H1 (cell line): ENCODE data around the gene TBC1D22A. TPM values are rescaled to one million over a fixed set of nuclear protein-coding genes. Genes with fewer than 3 reads are reported as not detected.

ENCODE experiments used
- CTCF ChIA-PET: fragments of 300-600 bp; sonication (Branson Sonifier 250); formaldehyde crosslinking; loops from one replicate; lab custom pipeline; 2021; ENCODE audit not compliant: partially characterized antibody; lab: Charles Lee
- POLR2A ChIA-PET: fragments of 300-600 bp; sonication (Branson Sonifier 250); formaldehyde crosslinking; loops from one replicate; lab custom pipeline; 2021; ENCODE audit warnings: inconsistent platforms; ENCODE audit not compliant: partially characterized antibody; lab: Charles Lee
- DNase-seq, 2 experiments: peaks; one replicate each; pipeline versions ENCODE4 v3.0.0 to v3.0.0-alpha.2; 2010 to 2022; ENCODE audit warnings: low spot score in 2 of 2, low read depth in 1 of 2, mixed read lengths in 1 of 2
- FAIRE-seq: peaks from 2 replicates; lab custom pipeline; 2011; peaks lifted over from hg19 to GRCh38; lab: Jason Lieb, UNC
- H2AFZ ChIP-seq: 2 replicates; pipeline ENCODE4 v1.8.1; 2012; ENCODE audit warnings: low read length, inconsistent platforms
- H2AK5ac ChIP-seq: 2 replicates; pipeline ENCODE4 v1.6.1; 2013; ENCODE audit warnings: low read depth, low read length
- H2BK120ac ChIP-seq: replicated peaks from 2 replicates; pipeline ENCODE3; 2013; ENCODE audit warnings: low read depth, low read length, inconsistent platforms
- H2BK12ac ChIP-seq: 2 replicates; pipeline ENCODE4 v1.6.1; 2013; ENCODE audit warnings: low read depth, low read length
- H2BK15ac ChIP-seq: 2 replicates; pipeline ENCODE4 v1.6.1; 2013; ENCODE audit warnings: low read length
- H2BK20ac ChIP-seq: 2 replicates; pipeline ENCODE4 v1.6.1; 2013; ENCODE audit warnings: low read length
- H2BK5ac ChIP-seq: 2 replicates; pipeline ENCODE4 v1.6.1; 2013; ENCODE audit warnings: low read depth, low read length
- H3K14ac ChIP-seq: 2 replicates; pipeline ENCODE4 v1.6.1; 2013; ENCODE audit warnings: inconsistent platforms; ENCODE audit not compliant: insufficient read length
- H3K18ac ChIP-seq: 2 replicates; pipeline ENCODE4 v1.6.1; 2013; ENCODE audit warnings: low read length; ENCODE audit errors: extremely low read depth
- H3K23ac ChIP-seq: 2 replicates; pipeline ENCODE4 v1.6.1; 2013; ENCODE audit warnings: inconsistent platforms; ENCODE audit not compliant: insufficient read length
- H3K23me2 ChIP-seq: 2 replicates; pipeline ENCODE4 v1.6.1; 2013; ENCODE audit warnings: low read depth, low read length
- H3K27ac ChIP-seq: 2 replicates; pipeline ENCODE4 v1.6.1; 2011; ENCODE audit warnings: low read depth, low read length, inconsistent platforms
- H3K27me3 ChIP-seq, 4 experiments: replicated peaks in 1 of 4; 1 replicate in 1 of 4; 2 replicates in 3 of 4; pipeline versions ENCODE4 v1.6.1 to v1.8.1; 2011 to 2013; ENCODE audit warnings: low read length in 3 of 4, mild to moderate bottlenecking in 3 of 4, inconsistent platforms in 2 of 4, mixed read lengths in 2 of 4, moderate library complexity in 1 of 4; ENCODE audit not compliant: control insufficient read depth in 3 of 4, insufficient read depth in 3 of 4; ENCODE audit errors: extremely low read depth in 1 of 4
- H3K36me3 ChIP-seq, 4 experiments: 2 replicates each; pipeline versions ENCODE4 v1.6.1 to v1.8.1; 2011 to 2013; ENCODE audit warnings: mild to moderate bottlenecking in 4 of 4, low read length in 3 of 4, moderate library complexity in 2 of 4, control low read depth in 1 of 4, inconsistent platforms in 1 of 4; ENCODE audit not compliant: insufficient read depth in 4 of 4, control insufficient read depth in 2 of 4
- H3K4ac ChIP-seq: replicated peaks from 2 replicates; pipeline ENCODE3; 2013; ENCODE audit warnings: low read length, low read depth, mixed read lengths, inconsistent platforms; ENCODE audit not compliant: insufficient read length
- H3K4me1 ChIP-seq, 4 experiments: replicated peaks in 1 of 4; 1 replicate in 1 of 4; 2 replicates in 3 of 4; pipeline versions ENCODE4 v1.6.1 to v1.8.1; 2011 to 2013; ENCODE audit warnings: low read length in 3 of 4, inconsistent platforms in 2 of 4, mixed read lengths in 1 of 4; ENCODE audit not compliant: insufficient read depth in 4 of 4, control insufficient read depth in 3 of 4
- H3K4me2 ChIP-seq, 2 experiments: 2 replicates each; pipeline versions ENCODE4 v1.6.1 to v1.8.1; 2011 to 2013; ENCODE audit warnings: low read depth in 2 of 2, low read length in 2 of 2, control low read depth in 1 of 2, inconsistent platforms in 1 of 2, mild to moderate bottlenecking in 1 of 2; ENCODE audit not compliant: insufficient read depth in 1 of 2
- H3K4me3 ChIP-seq, 4 experiments: fragments of 200-600, 300-600 bp in 1 of 4; sonication (generic), shearing (Covaris generic), sonication (Bioruptor Twin) in 1 of 4; 2 replicates each; pipeline versions ENCODE4 v1.5.1 to v1.8.1; 2011 to 2016; ENCODE audit warnings: low read length in 4 of 4, low read depth in 3 of 4, control low read depth in 2 of 4, inconsistent platforms in 2 of 4, mild to moderate bottlenecking in 2 of 4, mixed read lengths in 1 of 4, moderate library complexity in 1 of 4; ENCODE audit not compliant: insufficient read depth in 2 of 4; ENCODE audit errors: extremely low read depth in 1 of 4
- H3K56ac ChIP-seq: replicated peaks from 2 replicates; pipeline ENCODE3; 2013; ENCODE audit warnings: low read depth, mild to moderate bottlenecking, mixed read lengths, low read length, inconsistent platforms; ENCODE audit not compliant: insufficient read length
- H3K79me1 ChIP-seq: 2 replicates; pipeline ENCODE4 v1.6.1; 2013; ENCODE audit warnings: low read depth, low read length, control low read depth
- H3K79me2 ChIP-seq, 2 experiments: 2 replicates each; pipeline versions ENCODE4 v1.6.1 to v1.8.1; 2012 to 2013; ENCODE audit warnings: low read length in 2 of 2, mild to moderate bottlenecking in 2 of 2, inconsistent platforms in 1 of 2; ENCODE audit not compliant: insufficient read depth in 2 of 2, control insufficient read depth in 1 of 2
- H3K9ac ChIP-seq, 4 experiments: replicated peaks in 1 of 4; 1 replicate in 1 of 4; 2 replicates in 3 of 4; pipeline versions ENCODE4 v1.6.1 to v1.8.1; 2011 to 2013; ENCODE audit warnings: low read depth in 3 of 4, low read length in 3 of 4, control low read depth in 2 of 4, mild to moderate bottlenecking in 2 of 4, moderate library complexity in 2 of 4, inconsistent platforms in 1 of 4; ENCODE audit errors: extremely low read depth in 1 of 4
- H3K9me3 ChIP-seq, 2 experiments: 2 replicates each; pipeline versions ENCODE4 v1.6.1 to v1.8.1; 2012 to 2013; ENCODE audit warnings: mild to moderate bottlenecking in 2 of 2, moderate library complexity in 2 of 2, control low read depth in 1 of 2, inconsistent platforms in 1 of 2, low read depth in 1 of 2, low read length in 1 of 2, mixed read lengths in 1 of 2; ENCODE audit not compliant: insufficient read depth in 2 of 2
- H4K20me1 ChIP-seq, 2 experiments: replicated peaks in 1 of 2; 2 replicates each; pipeline versions ENCODE3 to v1.8.1; 2011 to 2013; ENCODE audit warnings: inconsistent platforms in 2 of 2, low read length in 2 of 2, mild to moderate bottlenecking in 1 of 2; ENCODE audit not compliant: insufficient read depth in 2 of 2, control insufficient read depth in 1 of 2
- H4K5ac ChIP-seq: 2 replicates; pipeline ENCODE4 v1.6.1; 2013; ENCODE audit warnings: low read length, low read depth, mixed read lengths, inconsistent platforms; ENCODE audit not compliant: insufficient read length
- H4K8ac ChIP-seq: 2 replicates; pipeline ENCODE4 v1.8.0; 2013; ENCODE audit warnings: mild to moderate bottlenecking, moderate library complexity, low read length, inconsistent platforms; ENCODE audit not compliant: insufficient read depth; ENCODE audit errors: extremely low read depth
- H4K91ac ChIP-seq: replicated peaks from 2 replicates; pipeline ENCODE3; 2013; ENCODE audit warnings: low read length, mixed read lengths, inconsistent platforms; ENCODE audit not compliant: insufficient read length
- BCL11A ChIP-seq, 2 experiments: IDR thresholded peaks; one replicate each; pipeline ENCODE4 v1.6.1; 2011; ENCODE audit warnings: low read depth in 2 of 2, low read length in 2 of 2, mild to moderate bottlenecking in 2 of 2
- BRCA1 ChIP-seq: IDR thresholded peaks from 2 replicates; pipeline ENCODE4 v1.6.1; 2012; ENCODE audit warnings: low read depth, low read length, improper control_type of control experiment
- CBX8 ChIP-seq: fragments of 300-800, 300-1000 bp; sonication (generic); IDR thresholded peaks from 2 replicates; pipeline ENCODE4 v1.7.1; 2016; ENCODE audit warnings: low read depth, low read length, borderline replicate concordance
- CREB1 ChIP-seq: IDR thresholded peaks from 2 replicates; pipeline ENCODE4 v1.6.1; 2012; ENCODE audit warnings: inconsistent platforms
- EGR1 ChIP-seq: IDR thresholded peaks from 2 replicates; pipeline ENCODE4 v1.6.1; 2011; ENCODE audit warnings: low read depth, low read length, borderline replicate concordance
- JUND ChIP-seq: IDR thresholded peaks from 2 replicates; pipeline ENCODE4 v1.6.1; 2011; ENCODE audit warnings: mild to moderate bottlenecking, improper control_type of control experiment, low read length
- KDM1A ChIP-seq: fragments of 200-600, 300-600 bp; sonication (generic); IDR thresholded peaks from 2 replicates; pipeline ENCODE4 v1.7.1; 2016; ENCODE audit warnings: mild to moderate bottlenecking, low read length, borderline replicate concordance
- KDM5A ChIP-seq: fragments of 200-600 bp; IDR thresholded peaks from 2 replicates; pipeline ENCODE4 v1.7.1; 2012; ENCODE audit warnings: mild to moderate bottlenecking, low read length, inconsistent platforms, mixed read lengths
- POU5F1 ChIP-seq: IDR thresholded peaks from 2 replicates; pipeline ENCODE4 v1.6.1; 2011; ENCODE audit warnings: low read depth, mild to moderate bottlenecking, low read length, moderate library complexity
- SIRT6 ChIP-seq: IDR thresholded peaks from one replicate; pipeline ENCODE4 v1.7.1; 2012; ENCODE audit warnings: low read length, inconsistent platforms
- SP1 ChIP-seq: IDR thresholded peaks from 2 replicates; pipeline ENCODE4 v1.6.1; 2011; ENCODE audit warnings: low read depth, low read length
- SP4 ChIP-seq: IDR thresholded peaks from 2 replicates; pipeline ENCODE4 v1.6.1; 2012; ENCODE audit warnings: low read length, inconsistent platforms
- SRF ChIP-seq: IDR thresholded peaks from 2 replicates; pipeline ENCODE4 v1.6.1; 2011; ENCODE audit warnings: mild to moderate bottlenecking, low read depth, low read length, moderate library complexity
- TAF1 ChIP-seq: IDR thresholded peaks from 2 replicates; pipeline ENCODE4 v1.6.1; 2011; ENCODE audit warnings: mild to moderate bottlenecking, low read depth, low read length
- WGBS, 2 experiments: shearing (Covaris generic) in 1 of 2; methylation state at CpG; one replicate each; pipeline versions ENCODE4 v1.1.6 to v1.1.7; 2013 to 2015; ENCODE audit warnings: low lambda C conversion rate in 2 of 2, mixed read lengths in 2 of 2, inconsistent platforms in 1 of 2, low coverage in 1 of 2, missing lambda C conversion rate in 1 of 2; ENCODE audit not compliant: insufficient replicate concordance in 2 of 2, insufficient coverage in 1 of 2, insufficient read length in 1 of 2; ENCODE audit errors: extremely low coverage in 1 of 2, missing lambda C conversion rate in 1 of 2; 5-methylcytosine and 5-hydroxymethylcytosine counted together
- polyA plus RNA-seq, 7 experiments: library from polyadenylated mRNA; depleted of rRNA in 3 of 7; stranded (reverse) in 5 of 7; unstranded in 2 of 7; fragments of >200 nt in 5 of 7; fragments of 200-250 nt in 2 of 7; gene quantifications; 1 replicate in 5 of 7; 2 replicates in 1 of 7; 4 replicates in 1 of 7; pipeline versions ENCODE4 v1.2.1 to v1.2.3, GENCODE V29; 2011 to 2013; ENCODE audit warnings: missing spikeins in 2 of 7, mixed read lengths in 2 of 7
- total RNA-seq: library from RNA; stranded (reverse); fragmentation: NEBNext Ultra II Directional; extraction: Animal tissue kit (Norgen Biotek cat#: 25700); gene quantifications from 2 replicates; pipeline ENCODE4 v1.2.1, GENCODE V29; 2021

The TBC1D22A gene
- total and polyA plus RNA-seq, 2 of the 8 experiments (the other 6 are each of a cell fraction or from before 2014, with no cell fraction given) = 11.9 to 18.4 TPM

DNA sequence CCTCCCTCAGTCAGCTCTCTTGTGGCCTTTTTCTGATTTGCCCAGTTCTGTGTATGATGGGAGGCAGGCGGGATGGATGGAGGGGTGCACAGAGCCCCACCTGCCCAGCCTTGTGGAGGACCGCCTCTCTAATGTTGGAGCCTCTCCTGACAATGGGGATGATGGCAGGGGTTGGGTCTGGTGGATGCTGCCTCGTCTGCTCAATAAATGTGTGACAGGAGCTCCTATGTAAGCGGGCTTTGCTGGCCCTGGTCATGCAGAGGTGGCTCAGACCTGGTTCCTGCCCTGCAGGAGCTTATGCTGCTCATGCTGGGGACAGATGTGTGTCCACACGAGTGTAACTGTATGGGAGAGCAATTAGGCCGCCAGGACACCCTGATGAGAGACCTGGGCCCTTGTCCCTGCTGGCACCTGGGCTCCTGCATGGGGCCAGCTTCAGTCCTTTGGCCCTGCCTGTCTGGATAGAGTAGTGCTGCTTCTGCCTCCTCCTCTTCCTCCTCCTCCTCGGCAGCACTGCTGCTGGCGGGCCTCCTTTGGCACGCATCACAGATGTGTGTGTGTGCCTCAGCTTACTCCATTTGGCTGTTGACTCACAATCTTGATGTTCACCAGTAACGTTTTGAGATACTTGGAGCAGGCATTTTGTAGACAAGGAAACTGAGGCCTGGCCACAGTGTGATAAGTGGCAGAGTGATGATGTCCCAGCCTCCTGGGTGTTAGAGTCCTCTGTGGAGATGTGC lies 131.0 kb downstream of the TBC1D22A start:
- no peak overlapping the region for H2BK12ac ChIP-seq
- no peak overlapping the region for H2BK5ac ChIP-seq
- no peak overlapping the region for H2AK5ac ChIP-seq
- no peak overlapping the region for H4K91ac ChIP-seq
- H3K9ac ChIP-seq = no peak overlapping the region
- no peak overlapping the region for H3K18ac ChIP-seq
- no peak overlapping the region for H2BK120ac ChIP-seq
- H4K5ac ChIP-seq = no peak overlapping the region
- H3K4ac ChIP-seq = no peak overlapping the region
- H3K4me1 ChIP-seq = no peaks in the 10 kb centered on the region; a peak in 1 of 7 replicates
- no peak overlapping the region for H3K27ac ChIP-seq
- H3K23me2 ChIP-seq = no peaks in the 10 kb centered on the region
- no peak overlapping the region for H3K56ac ChIP-seq
- POLR2A ChIA-PET = no interaction called here
- FAIRE-seq (no peak), DNase-seq (no peak)
- H4K20me1 ChIP-seq = peaks cover 2% of the 10 kb centered on the region in 2 experiments
- H2BK15ac ChIP-seq = no peak overlapping the region
- no peak overlapping the region for H3K4me2 ChIP-seq
- H3K36me3 ChIP-seq = peaks cover 0 to 11% (median 0%) of the 10 kb centered on the region in 4 experiments; a peak in 2 of 8 replicates
- no peaks in the 10 kb centered on the region for H3K27me3 ChIP-seq
- 93% methylated on average over 9 of the region's 10 CpGs; no CpG with 5 or more reads in 1 of the 2 experiments for WGBS, 2 experiments
- no peaks in the 10 kb centered on the region for H3K79me2 ChIP-seq
- no peak overlapping the region for H4K8ac ChIP-seq
- no peak overlapping the region for H3K14ac ChIP-seq
- no peak overlapping the region for H3K4me3 ChIP-seq
- H3K79me1 ChIP-seq = peaks cover 6% of the 10 kb centered on the region
- no peak overlapping the region for H2BK20ac ChIP-seq
- H2AFZ ChIP-seq = no peak overlapping the region
- H3K9me3 ChIP-seq = no peaks in the 10 kb centered on the region
- H3K23ac ChIP-seq = no peak overlapping the region
- CTCF ChIA-PET = interaction anchor here (3.3 kb wide), 1 partner anchor 16 kb away, joined by 16 read pairs; no protein-coding TSS in a partner anchor
- TF ChIP-seq TAF1 (no peak), JUND (no peak), EGR1 (no peak), POU5F1 (no peak), BCL11A (IDR thresholded peaks at IDR 0.05; ENCODE audit: low read depth in 2 of 2, low read length in 2 of 2) (no peak), SIRT6 (no peak), CBX8 (no peak), BRCA1 (no peak), CREB1 (no peak), SP4 (no peak), SRF (no peak), KDM5A (no peak), KDM1A (no peak), SP1 (no peak)
